Measurements from ENCODE around the gene NOL4L. TPM values are rescaled to one million over a fixed set of nuclear protein-coding genes. Genes with fewer than 3 reads are reported as not detected.

Gene NOL4L
- total RNA-seq, 6 experiments from 2014 or later: 12.0 to 16.3 (median 13.2) TPM

DNA sequence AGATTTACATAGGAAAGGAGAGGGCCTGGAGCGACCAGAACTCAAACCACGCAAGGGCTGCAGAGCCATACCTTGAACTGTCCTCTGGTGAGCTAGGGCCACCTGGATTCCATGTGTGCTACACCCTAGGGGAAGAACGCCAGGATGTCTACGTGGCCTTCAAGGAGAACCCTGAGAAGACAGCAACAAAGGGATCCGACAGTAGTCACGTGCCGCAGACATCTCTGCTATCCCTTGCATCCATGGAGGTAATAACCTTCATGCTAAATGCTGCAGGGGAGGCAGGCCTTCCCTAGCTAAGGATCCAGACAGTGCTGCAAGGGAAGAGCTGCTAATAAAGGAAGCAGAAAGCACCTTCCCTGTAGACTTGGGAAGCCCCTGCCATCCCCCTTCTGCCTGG, 52.9 kb downstream of the NOL4L start:
- H3K9me3 Mint-ChIP-seq: no peaks in the 10 kb centered on the region
- H3K4me3 Mint-ChIP-seq: no peak overlapping the region
- peaks cover 28% of the 10 kb centered on the region for H3K27me3 Mint-ChIP-seq (ENCODE audit: insufficient read depth)
- H3K36me3 Mint-ChIP-seq (ENCODE audit: low read depth): no peaks in the 10 kb centered on the region
- TF ChIP-seq, protein P1, sequence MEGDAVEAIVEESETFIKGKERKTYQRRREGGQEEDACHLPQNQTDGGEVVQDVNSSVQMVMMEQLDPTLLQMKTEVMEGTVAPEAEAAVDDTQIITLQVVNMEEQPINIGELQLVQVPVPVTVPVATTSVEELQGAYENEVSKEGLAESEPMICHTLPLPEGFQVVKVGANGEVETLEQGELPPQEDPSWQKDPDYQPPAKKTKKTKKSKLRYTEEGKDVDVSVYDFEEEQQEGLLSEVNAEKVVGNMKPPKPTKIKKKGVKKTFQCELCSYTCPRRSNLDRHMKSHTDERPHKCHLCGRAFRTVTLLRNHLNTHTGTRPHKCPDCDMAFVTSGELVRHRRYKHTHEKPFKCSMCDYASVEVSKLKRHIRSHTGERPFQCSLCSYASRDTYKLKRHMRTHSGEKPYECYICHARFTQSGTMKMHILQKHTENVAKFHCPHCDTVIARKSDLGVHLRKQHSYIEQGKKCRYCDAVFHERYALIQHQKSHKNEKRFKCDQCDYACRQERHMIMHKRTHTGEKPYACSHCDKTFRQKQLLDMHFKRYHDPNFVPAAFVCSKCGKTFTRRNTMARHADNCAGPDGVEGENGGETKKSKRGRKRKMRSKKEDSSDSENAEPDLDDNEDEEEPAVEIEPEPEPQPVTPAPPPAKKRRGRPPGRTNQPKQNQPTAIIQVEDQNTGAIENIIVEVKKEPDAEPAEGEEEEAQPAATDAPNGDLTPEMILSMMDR (IDR thresholded peaks at IDR 0.05): no peak
- no peak for DNase-seq
- no peak overlapping the region for H3K27ac Mint-ChIP-seq
- peaks cover 6% of the 10 kb centered on the region; the same call in 1 of the 2 replicates for H3K4me1 Mint-ChIP-seq (ENCODE audit: low read depth)

DNA sequence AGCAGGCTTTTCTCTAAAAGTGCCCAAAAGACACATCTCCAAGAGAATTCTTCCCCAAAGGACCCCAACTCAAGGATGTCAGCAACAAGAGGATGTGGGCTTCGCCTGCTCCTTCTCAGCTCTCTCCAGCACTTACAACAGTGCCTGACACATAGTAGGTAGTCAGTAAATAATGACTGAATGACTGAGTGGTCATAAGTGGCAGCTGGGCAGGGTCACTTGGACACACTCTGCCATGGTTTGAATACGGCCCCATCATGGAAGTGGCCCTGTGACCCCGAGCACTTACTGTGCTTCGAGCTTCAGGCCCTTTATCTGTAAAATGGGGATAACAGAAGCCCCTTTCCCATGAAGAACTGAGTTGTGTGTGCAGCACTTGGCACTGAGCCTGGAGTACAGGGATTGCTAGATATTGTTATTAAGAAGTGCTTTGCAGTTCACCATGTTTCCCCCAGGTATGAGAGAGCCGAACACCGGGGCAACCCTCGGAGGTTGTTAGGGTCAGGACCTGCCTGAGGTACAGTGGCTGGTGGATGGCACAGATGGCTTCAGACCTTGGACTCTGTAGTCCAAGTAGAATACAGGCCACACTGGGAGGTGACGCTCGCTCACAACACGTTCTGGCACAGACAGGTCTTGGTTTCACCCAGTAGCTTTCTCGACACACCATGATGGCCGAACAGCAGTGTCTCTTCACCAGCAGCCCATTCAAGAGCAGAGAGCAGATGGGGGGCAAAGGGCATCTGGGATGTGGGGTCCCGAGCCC, 56.0 kb downstream of the NOL4L start:
- Mint-ChIP-seq H3K27ac (no peak overlapping the region), H3K4me3 (no peak overlapping the region), H3K9me3 (no peaks in the 10 kb centered on the region), H3K36me3 (ENCODE audit: low read depth) (no peaks in the 10 kb centered on the region), H3K4me1 (ENCODE audit: low read depth) (peaks cover 8% of the 10 kb centered on the region; the same call in 1 of the 2 replicates), H3K27me3 (ENCODE audit: insufficient read depth) (peaks cover 25% of the 10 kb centered on the region)
- no peak for DNase-seq
- TF ChIP-seq, protein P1 (IDR thresholded peaks at IDR 0.05): no peak

DNA sequence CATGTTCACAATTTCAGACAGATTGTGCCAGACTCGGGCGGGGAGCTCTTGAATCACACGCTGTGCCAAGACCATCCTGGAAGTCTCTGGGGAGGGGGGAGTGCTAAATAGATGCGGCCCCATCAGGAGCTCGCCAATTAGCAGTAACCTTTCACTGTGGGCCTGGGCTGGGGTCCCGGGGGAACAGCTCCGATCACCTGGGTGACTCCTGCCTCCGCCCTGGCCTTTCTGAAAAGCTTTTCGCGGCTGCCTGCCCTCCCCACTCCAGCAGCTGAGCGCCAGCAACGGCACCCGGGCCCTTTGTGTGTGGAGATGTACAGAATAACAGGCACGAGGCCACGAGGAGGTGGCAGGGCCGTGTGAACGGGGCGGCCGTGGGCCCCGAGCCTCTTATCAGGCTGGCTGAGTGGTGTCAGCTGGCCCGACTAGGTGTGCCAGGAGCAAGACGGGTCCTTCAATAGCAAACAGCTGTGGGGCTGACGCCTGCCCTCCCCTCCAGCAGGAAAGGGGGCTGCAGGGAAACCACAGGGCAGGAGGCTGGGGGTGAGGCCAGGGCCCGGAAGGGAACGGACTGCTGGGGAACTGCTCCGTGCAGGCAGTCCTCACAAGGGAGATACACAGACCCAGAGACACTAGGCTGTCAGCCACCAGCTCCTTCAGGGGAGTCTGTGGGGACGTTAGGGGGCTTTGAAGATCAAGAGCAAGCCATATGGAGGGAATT, 56.8 kb downstream of the NOL4L start:
- H3K36me3 Mint-ChIP-seq (ENCODE audit: low read depth): no peaks in the 10 kb centered on the region
- H3K9me3 Mint-ChIP-seq: no peaks in the 10 kb centered on the region
- TF ChIP-seq, protein P1 (IDR thresholded peaks at IDR 0.05): no peak
- no peak overlapping the region for H3K27ac Mint-ChIP-seq
- H3K27me3 Mint-ChIP-seq (ENCODE audit: insufficient read depth): peaks cover 17% of the 10 kb centered on the region
- H3K4me3 Mint-ChIP-seq: no peak overlapping the region
- no peak for DNase-seq
- H3K4me1 Mint-ChIP-seq (ENCODE audit: low read depth): peaks cover 15% of the 10 kb centered on the region

DNA sequence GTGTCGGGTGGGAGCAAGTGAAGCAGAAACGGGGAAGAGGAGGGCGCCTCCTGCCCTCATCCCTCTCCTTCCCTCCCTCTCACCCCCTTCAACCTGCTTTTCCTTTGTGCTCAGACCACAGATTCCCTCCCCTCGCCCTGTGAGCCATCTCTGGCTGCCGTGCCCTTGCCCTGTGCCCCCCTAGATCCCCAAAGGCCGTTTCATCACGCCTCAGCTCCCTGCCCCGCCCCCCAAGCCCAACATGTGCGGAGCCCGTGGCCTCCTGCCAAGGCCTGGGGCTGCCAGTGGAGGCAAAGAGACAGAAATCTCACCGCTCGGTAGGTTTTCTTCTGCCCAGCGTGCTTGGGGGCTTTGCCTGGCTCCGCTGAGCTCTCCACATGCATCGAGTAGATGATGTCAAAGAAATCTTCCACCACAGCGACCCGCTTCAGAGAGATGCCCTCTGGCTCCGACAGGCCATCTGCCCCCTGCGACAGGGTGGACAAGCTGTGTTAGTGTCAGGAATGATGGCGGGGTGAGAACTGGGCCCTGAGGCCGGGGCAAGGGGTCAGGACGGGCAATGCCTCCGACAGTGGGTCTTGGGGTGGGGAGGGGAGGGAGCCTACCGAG, 57.6 kb downstream of the NOL4L start:
- no peaks in the 10 kb centered on the region for H3K36me3 Mint-ChIP-seq (ENCODE audit: low read depth)
- H3K4me1 Mint-ChIP-seq (ENCODE audit: low read depth): peaks cover 18% of the 10 kb centered on the region

DNA sequence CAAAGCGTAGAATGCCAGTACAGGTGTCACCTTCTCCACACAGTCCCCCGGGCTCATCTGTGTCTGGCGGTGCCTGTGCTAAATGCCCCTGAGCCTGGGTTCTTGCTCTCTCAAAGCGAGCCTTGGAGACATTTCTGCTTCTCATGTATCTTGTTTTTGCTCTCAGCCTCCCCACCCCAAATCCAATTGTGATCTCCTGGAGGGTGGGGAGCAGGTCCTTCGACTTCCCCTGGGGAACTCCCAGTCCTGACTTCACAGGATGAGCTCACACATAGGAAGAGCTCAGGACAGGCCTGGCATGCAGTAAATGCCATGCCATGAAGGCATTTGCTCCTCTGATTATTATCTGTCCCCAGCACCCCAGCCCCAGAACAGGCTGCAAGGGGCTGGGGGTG, 58.1 kb downstream of the NOL4L start:
- Mint-ChIP-seq H3K4me1 (ENCODE audit: low read depth) (peaks cover 18% of the 10 kb centered on the region), H3K27ac (no peak overlapping the region), H3K27me3 (ENCODE audit: insufficient read depth) (peaks cover 17% of the 10 kb centered on the region), H3K4me3 (no peak overlapping the region), H3K9me3 (no peaks in the 10 kb centered on the region), H3K36me3 (ENCODE audit: low read depth) (no peaks in the 10 kb centered on the region)
- TF ChIP-seq, protein P1 (IDR thresholded peaks at IDR 0.05): no peak
- no peak for DNase-seq

More for the DNA sequence above, 57.6 kb downstream of the NOL4L start:
- no peak overlapping the region for H3K4me3 Mint-ChIP-seq
- H3K9me3 Mint-ChIP-seq: no peaks in the 10 kb centered on the region
- H3K27me3 Mint-ChIP-seq (ENCODE audit: insufficient read depth): peaks cover 17% of the 10 kb centered on the region
- no peak for DNase-seq
- TF ChIP-seq, protein P1 (IDR thresholded peaks at IDR 0.05): no peak
- no peak overlapping the region for H3K27ac Mint-ChIP-seq

Measured in HFFc6 (cell line).